Fibroblast of villous mesenchyme (primary cell): ENCODE results near the gene SHISA7. TPM values are rescaled to one million over a fixed set of nuclear protein-coding genes. Genes with fewer than 3 reads are reported as not detected.
A peak's percentile ranks its signal among the peaks of the same experiment; 100 is the strongest.

Experiments
- DNase-seq: peaks from one replicate; pipeline ENCODE4 v3.0.0-alpha.2; 2010; ENCODE audit warnings: low read depth
- H3K4me3 ChIP-seq: 2 replicates; pipeline ENCODE4 v1.5.1; 2011; ENCODE audit warnings: low read depth, mild to moderate bottlenecking, low read length
- CTCF ChIP-seq: IDR thresholded peaks from 2 replicates; pipeline ENCODE4 v1.5.1; 2012; ENCODE audit warnings: low read depth, mild to moderate bottlenecking, low read length; ENCODE audit not compliant: insufficient read depth
- total RNA-seq: library from RNA; depleted of rRNA; stranded (reverse); fragments of >200 nt; gene quantifications from 2 replicates; pipeline ENCODE4 v1.2.3, GENCODE V29; 2012

The SHISA7 gene
- total RNA-seq, 1 donor = not detected

- peak; percentile 65 for DNase-seq
- TF ChIP-seq CTCF = no peak
- peak within 1 kb of the TSS; percentile 77 for H3K4me3 ChIP-seq
These were observed 41.7 kb upstream of the SHISA7 start, which contains the start of gene NAT14 for GRCh38 chr19:55484593-55485438. Gene NAT14 (plus strand): TSS chr19:55485188. CDS start chr19:55485709, 521 bp downstream.

- no peak for DNase-seq
- peak overlapping the region; percentile 77 for H3K4me3 ChIP-seq
- TF ChIP-seq CTCF = no peak
These were observed 40.8 kb upstream of the SHISA7 start for GRCh38 chr19:55483706-55484592.

GRCh38 chr19:55482967-55483705, 40.0 kb upstream of the SHISA7 start:
- TF ChIP-seq CTCF = no peak
- no peak for DNase-seq
- H3K4me3 ChIP-seq = no peak overlapping the region

- no peak for DNase-seq
- TF ChIP-seq CTCF = no peak
- no peak overlapping the region for H3K4me3 ChIP-seq
These were observed 39.3 kb upstream of the SHISA7 start for GRCh38 chr19:55482156-55482961.

- TF ChIP-seq CTCF = no peak
- no peak overlapping the region for H3K4me3 ChIP-seq
- DNase-seq = no peak
These were observed 38.7 kb upstream of the SHISA7 start for GRCh38 chr19:55481794-55482155.
